HepG2 (cell line): ENCODE measurements around the gene UBTD1. TPM values are rescaled to one million over a fixed set of nuclear protein-coding genes. Genes with fewer than 3 reads are reported as not detected.

ENCODE experiments used
- CBX5 ChIP-seq: sonication (generic); formaldehyde crosslinking; IDR thresholded peaks from 2 replicates; pipeline ENCODE4 v1.4.0; 2020; ENCODE audit warnings: missing genetic modification reagents, borderline replicate concordance
- FOXK2 ChIP-seq: fragments of 450-650 bp; IDR thresholded peaks from 2 replicates; pipeline ENCODE4 v1.6.1; 2016
- GABPA ChIP-seq, 2 experiments: IDR thresholded peaks; 2 replicates each; pipeline ENCODE4 v1.6.1; 2011 to 2016; ENCODE audit warnings: low read depth in 2 of 2, low read length in 1 of 2, missing biosample characterization in 1 of 2, missing genetic modification characterization in 1 of 2
- MLX ChIP-seq: IDR thresholded peaks from 2 replicates; pipeline ENCODE4 v1.6.1; 2016
- SNAPC2 ChIP-seq: sonication (generic); formaldehyde crosslinking; IDR thresholded peaks from 2 replicates; pipeline ENCODE4 v1.8.1; 2022; ENCODE audit warnings: mild to moderate bottlenecking, missing genetic modification reagents
- TBX2 ChIP-seq: sonication (generic); formaldehyde crosslinking; IDR thresholded peaks from 2 replicates; pipeline ENCODE4 v1.5.0; 2020; ENCODE audit warnings: missing genetic modification reagents, mild to moderate bottlenecking, borderline replicate concordance
- ZBTB10 ChIP-seq: sonication (generic); formaldehyde crosslinking; IDR thresholded peaks from 2 replicates; pipeline ENCODE4 v1.4.0; 2020; ENCODE audit warnings: missing genetic modification reagents, borderline replicate concordance
- ZBTB43 ChIP-seq: sonication (generic); formaldehyde crosslinking; conservative IDR thresholded peaks from 2 replicates; pipeline ENCODE4 v1.4.0; 2020; ENCODE audit warnings: missing genetic modification reagents
- ZFY ChIP-seq: sonication (generic); formaldehyde crosslinking; IDR thresholded peaks from 2 replicates; pipeline ENCODE4 v1.4.0; 2020; ENCODE audit warnings: missing genetic modification reagents
- ZMAT3 ChIP-seq: sonication (generic); formaldehyde crosslinking; conservative IDR thresholded peaks from 2 replicates; pipeline ENCODE4 v1.7.0; 2021; ENCODE audit warnings: missing genetic modification reagents
- ZNF12 ChIP-seq: sonication (generic); formaldehyde crosslinking; IDR thresholded peaks from 2 replicates; pipeline ENCODE4 v1.5.0; 2020; ENCODE audit warnings: missing genetic modification reagents
- ZNF256 ChIP-seq: sonication (generic); formaldehyde crosslinking; conservative IDR thresholded peaks from 2 replicates; pipeline ENCODE4 v1.4.0; 2020; ENCODE audit warnings: missing genetic modification reagents
- ZNF264 ChIP-seq: sonication (generic); formaldehyde crosslinking; IDR thresholded peaks from 2 replicates; pipeline ENCODE4 v1.4.0; 2020; ENCODE audit warnings: missing genetic modification reagents
- ZNF343 ChIP-seq: sonication (generic); formaldehyde crosslinking; IDR thresholded peaks from 2 replicates; pipeline ENCODE4 v1.4.0; 2020; ENCODE audit warnings: mild to moderate bottlenecking, missing genetic modification reagents
- ZNF687 ChIP-seq: sonication (generic); formaldehyde crosslinking; IDR thresholded peaks from 2 replicates; pipeline ENCODE4 v1.5.1; 2020; ENCODE audit warnings: mild to moderate bottlenecking, missing genetic modification reagents, moderate library complexity
- ZNF891 ChIP-seq: sonication (generic); formaldehyde crosslinking; IDR thresholded peaks from 2 replicates; pipeline ENCODE4 v1.5.0; 2020; ENCODE audit warnings: mild to moderate bottlenecking, missing genetic modification reagents
- polyA plus RNA-seq, 8 experiments: library from polyadenylated mRNA; depleted of rRNA in 3 of 8; stranded (reverse) in 7 of 8; unstranded in 1 of 8; fragments of >200 nt; fragmentation: Illumina TruSeq in 4 of 8; extraction: Trizol in 4 of 8; gene quantifications; 2 replicates each; pipeline versions ENCODE4 v1.2.1 to v1.2.3, GENCODE V29; 2011 to 2016; ENCODE audit warnings: low read depth in 4 of 8, missing spikeins in 1 of 8, mixed read lengths in 1 of 8; ENCODE audit not compliant: insufficient read depth in 1 of 8
- total RNA-seq, 5 experiments: library from RNA; depleted of rRNA; stranded (reverse); fragments of >200 nt; fragmentation: Illumina TruSeq; extraction: Trizol; gene quantifications; 2 replicates each; pipeline ENCODE4 v1.2.3, GENCODE V29; 2016; ENCODE audit warnings: low read depth in 1 of 5
- TF ChIP-seq, protein P1 (sequence below): sonication (generic); formaldehyde crosslinking; IDR thresholded peaks from 2 replicates; pipeline ENCODE4 v1.5.0; 2020; ENCODE audit warnings: missing genetic modification reagents
- TF ChIP-seq, protein P2 (sequence below): sonication (generic); formaldehyde crosslinking; IDR thresholded peaks from 2 replicates; pipeline ENCODE4 v1.8.0; 2022; ENCODE audit warnings: missing genetic modification reagents, mild to moderate bottlenecking, inconsistent platforms, borderline replicate concordance

UBTD1 gene
- total and polyA plus RNA-seq, 2 of the 13 experiments (the other 11 are each of a cell fraction or from before 2014, with no cell fraction given), result 7.9 to 10.0 TPM

DNA sequence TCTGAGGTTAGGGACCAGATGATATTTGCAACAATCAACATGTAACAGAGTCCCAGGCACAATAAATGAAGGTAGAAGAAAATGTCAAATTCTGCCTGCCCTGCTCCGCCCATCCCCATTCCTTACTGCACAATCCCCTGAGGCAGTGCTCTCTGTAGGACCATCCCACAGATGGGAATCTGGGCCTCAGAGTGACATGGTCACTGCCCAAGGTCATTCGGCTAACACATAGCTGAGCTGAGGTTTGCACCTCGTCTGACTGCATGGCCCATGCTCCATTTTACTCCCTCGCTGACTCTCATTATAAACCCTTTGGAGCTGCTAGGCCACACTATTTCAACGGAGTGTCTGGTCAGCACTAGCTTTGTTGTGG lies 86.7 kb downstream of the UBTD1 start (continued):
- TF ChIP-seq ZBTB10 (CRISPR knock-in tag), result no peak
- no peak for TF ChIP-seq SNAPC2 (CRISPR knock-in tag)
- TF ChIP-seq FOXK2, result no peak
- 0 out of 2 replicates have a peak, but pooled peaks have one; percentile 40 for TF ChIP-seq ZFY
- TF ChIP-seq TBX2 (CRISPR knock-in tag), result no peak
- no peak for TF ChIP-seq ZNF12 (CRISPR knock-in tag)
- no peak for TF ChIP-seq ZMAT3 (CRISPR knock-in tag)
- no peak for TF ChIP-seq GABPA (IDR thresholded peaks at IDR 0.05; ENCODE audit: low read depth, low read length)
- no peak for TF ChIP-seq GABPA (CRISPR knock-in tag; IDR thresholded peaks at IDR 0.05; ENCODE audit: low read depth)
- TF ChIP-seq ZNF256 (CRISPR knock-in tag), result 0 out of 2 replicates have a peak, but pooled peaks have one; percentile 4
- TF ChIP-seq, protein P1, sequence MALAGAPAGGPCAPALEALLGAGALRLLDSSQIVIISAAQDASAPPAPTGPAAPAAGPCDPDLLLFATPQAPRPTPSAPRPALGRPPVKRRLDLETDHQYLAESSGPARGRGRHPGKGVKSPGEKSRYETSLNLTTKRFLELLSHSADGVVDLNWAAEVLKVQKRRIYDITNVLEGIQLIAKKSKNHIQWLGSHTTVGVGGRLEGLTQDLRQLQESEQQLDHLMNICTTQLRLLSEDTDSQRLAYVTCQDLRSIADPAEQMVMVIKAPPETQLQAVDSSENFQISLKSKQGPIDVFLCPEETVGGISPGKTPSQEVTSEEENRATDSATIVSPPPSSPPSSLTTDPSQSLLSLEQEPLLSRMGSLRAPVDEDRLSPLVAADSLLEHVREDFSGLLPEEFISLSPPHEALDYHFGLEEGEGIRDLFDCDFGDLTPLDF (CRISPR knock-in tag), result no peak
- TF ChIP-seq ZBTB43 (CRISPR knock-in tag), result 0 out of 2 replicates have a peak, but pooled peaks have one; percentile 2
- peak; percentile 32; the same call in 1 of the 2 replicates for TF ChIP-seq ZNF264 (CRISPR knock-in tag)
- TF ChIP-seq, protein P2, sequence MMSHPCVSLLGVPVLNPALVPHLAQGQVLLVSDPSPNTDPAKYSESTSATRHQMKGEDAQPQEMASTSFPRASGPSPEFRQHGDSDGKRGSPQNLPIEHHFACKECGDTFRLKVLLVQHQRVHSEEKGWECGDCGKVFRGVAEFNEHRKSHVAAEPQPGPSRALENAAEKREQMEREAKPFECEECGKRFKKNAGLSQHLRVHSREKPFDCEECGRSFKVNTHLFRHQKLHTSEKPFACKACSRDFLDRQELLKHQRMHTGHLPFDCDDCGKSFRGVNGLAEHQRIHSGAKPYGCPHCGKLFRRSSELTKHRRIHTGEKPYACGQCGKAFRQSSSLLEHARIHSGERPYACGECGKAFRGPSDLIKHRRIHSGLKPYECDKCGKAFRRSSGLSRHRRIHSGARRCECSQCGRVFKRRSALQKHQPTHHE (CRISPR knock-in tag), result no peak
- no peak for TF ChIP-seq ZNF687 (CRISPR knock-in tag)
- TF ChIP-seq ZNF343, result no peak
- TF ChIP-seq MLX (CRISPR knock-in tag), result no peak
- 0 out of 2 replicates have a peak, but pooled peaks have one; percentile 42 for TF ChIP-seq ZNF891 (CRISPR knock-in tag)
- TF ChIP-seq CBX5 (CRISPR knock-in tag), result no peak
